Measurements from ENCODE around the gene PPT1. TPM values are rescaled to one million over a fixed set of nuclear protein-coding genes. Genes with fewer than 3 reads are reported as not detected.

PPT1 gene
- polyA plus RNA-seq, 1 donor (not counting 4 experiments of a cell fraction or from before 2014, with no cell fraction given): 58.9 TPM

- H3K4me1 ChIP-seq (ENCODE audit: control insufficient read depth, extremely low read depth, insufficient read depth, low read length): peaks cover 43% of the 10 kb centered on the region
Observed at GRCh38 chr1:40045766-40046165, 51.3 kb downstream of the PPT1 start.

GRCh38 chr1:40045182-40045581 is 51.9 kb downstream of the PPT1 start:
- H3K36me3 ChIP-seq (ENCODE audit: control insufficient read depth in 2 of 2, extremely low read depth in 1 of 2, insufficient read depth in 2 of 2, low read length in 2 of 2): peaks cover 9 to 15% of the 10 kb centered on the region in 2 experiments
- DNase-seq (ENCODE audit: low read depth, low spot score): no peak
- H4K20me1 ChIP-seq (ENCODE audit: control insufficient read depth, extremely low read depth, insufficient read depth, low read length): peaks cover 35% of the 10 kb centered on the region

More at GRCh38 chr1:40045766-40046165, 51.3 kb downstream of the PPT1 start:
- H3K36me3 ChIP-seq (ENCODE audit: control insufficient read depth in 2 of 2, extremely low read depth in 1 of 2, insufficient read depth in 2 of 2, low read length in 2 of 2): peaks cover 10 to 15% of the 10 kb centered on the region in 2 experiments
- H3K79me2 ChIP-seq (ENCODE audit: control insufficient read depth, insufficient read depth, low read length): peaks cover 98% of the 10 kb centered on the region
- no peak overlapping the region for H3K4me3 ChIP-seq (ENCODE audit: control insufficient read depth in 2 of 3, extremely low read depth in 1 of 3, insufficient read depth in 2 of 3, low read depth in 1 of 3, low read length in 3 of 3)
- no peaks in the 10 kb centered on the region for H3K9me3 ChIP-seq (ENCODE audit: control insufficient read depth, low read depth, low read length)
- FAIRE-seq (no peak), DNase-seq (ENCODE audit: low read depth, low spot score) (no peak)
- H3K27ac ChIP-seq (ENCODE audit: control insufficient read depth, insufficient read depth, low read length): no peak overlapping the region
- H2AFZ ChIP-seq (ENCODE audit: control insufficient read depth, low read length): no peak overlapping the region
- dilution Hi-C loops (cut with MboI; ENCODE audit: extremely low pct_ligation_motif_present, low sequenced_read_pairs): no loop called here
- H3K27me3 ChIP-seq (ENCODE audit: control insufficient read depth, extremely low read depth, insufficient read depth, low read length): no peaks in the 10 kb centered on the region
- H3K9ac ChIP-seq (ENCODE audit: control insufficient read depth, extremely low read depth, insufficient read depth, low read length): no peak overlapping the region
- H3K4me2 ChIP-seq (ENCODE audit: control insufficient read depth, extremely low read depth, insufficient read depth, low read depth, low read length): no peak overlapping the region
- no peaks in the 10 kb centered on the region for H3K9me1 ChIP-seq (ENCODE audit: control insufficient read depth, extremely low read depth, insufficient read depth, low read length)
- peaks cover 37% of the 10 kb centered on the region for H4K20me1 ChIP-seq (ENCODE audit: control insufficient read depth, extremely low read depth, insufficient read depth, low read length)
- no peak for TF ChIP-seq CTCF (optimal IDR thresholded peaks at IDR 0.05 in 1 of 3, IDR thresholded peaks at IDR 0.05 in 1 of 3, conservative IDR thresholded peaks at IDR 0.05 in 1 of 3; ENCODE audit: extremely low read depth in 1 of 3, insufficient read depth in 2 of 3, low read length in 3 of 3)
- TF ChIP-seq EZH2 (IDR thresholded peaks at IDR 0.05; ENCODE audit: low read length): no peak

More at GRCh38 chr1:40045182-40045581, 51.9 kb downstream of the PPT1 start:
- dilution Hi-C loops (cut with MboI; ENCODE audit: extremely low pct_ligation_motif_present, low sequenced_read_pairs): no loop called here
- Histone ChIP-seq H3K4me3 (ENCODE audit: control insufficient read depth in 2 of 3, extremely low read depth in 1 of 3, insufficient read depth in 2 of 3, low read depth in 1 of 3, low read length in 3 of 3) (no peak overlapping the region), H3K9me3 (ENCODE audit: control insufficient read depth, low read depth, low read length) (no peaks in the 10 kb centered on the region), H3K4me2 (ENCODE audit: control insufficient read depth, extremely low read depth, insufficient read depth, low read depth, low read length) (no peak overlapping the region), H2AFZ (ENCODE audit: control insufficient read depth, low read length) (no peak overlapping the region), H3K9ac (ENCODE audit: control insufficient read depth, extremely low read depth, insufficient read depth, low read length) (no peak overlapping the region), H3K4me1 (ENCODE audit: control insufficient read depth, extremely low read depth, insufficient read depth, low read length) (peaks cover 43% of the 10 kb centered on the region), H3K27ac (ENCODE audit: control insufficient read depth, insufficient read depth, low read length) (no peak overlapping the region), H3K79me2 (ENCODE audit: control insufficient read depth, insufficient read depth, low read length) (peaks cover 96% of the 10 kb centered on the region), H3K9me1 (ENCODE audit: control insufficient read depth, extremely low read depth, insufficient read depth, low read length) (no peaks in the 10 kb centered on the region), H3K27me3 (ENCODE audit: control insufficient read depth, extremely low read depth, insufficient read depth, low read length) (no peaks in the 10 kb centered on the region)
- no peak for FAIRE-seq
- TF ChIP-seq CTCF (optimal IDR thresholded peaks at IDR 0.05 in 1 of 3, IDR thresholded peaks at IDR 0.05 in 1 of 3, conservative IDR thresholded peaks at IDR 0.05 in 1 of 3; ENCODE audit: extremely low read depth in 1 of 3, insufficient read depth in 2 of 3, low read length in 3 of 3) (no peak), EZH2 (IDR thresholded peaks at IDR 0.05; ENCODE audit: low read length) (no peak)

Data from keratinocyte (primary cell).